Astrocyte (in vitro differentiated cells and primary cell): ENCODE results near the gene SPIN4. TPM values are rescaled to one million over a fixed set of nuclear protein-coding genes. Genes with fewer than 3 reads are reported as not detected.

Source experiments
- DNase-seq: peaks from one replicate; pipeline ENCODE4 v3.0.0-alpha.2; 2010; ENCODE audit warnings: low read depth
- FAIRE-seq: peaks from 2 replicates; lab custom pipeline; 2011; peaks lifted over from hg19 to GRCh38; lab: Jason Lieb, UNC
- H2AFZ ChIP-seq: 2 replicates; pipeline ENCODE4 v1.6.0; 2012; ENCODE audit warnings: low read depth, low read length, inconsistent platforms
- H3K27ac ChIP-seq: 2 replicates; pipeline ENCODE4 v1.5.1; 2011; ENCODE audit warnings: low read depth, low read length, inconsistent platforms
- H3K27me3 ChIP-seq: 2 replicates; pipeline ENCODE4 v1.6.0; 2011; ENCODE audit warnings: low read length, inconsistent platforms; ENCODE audit not compliant: insufficient read depth
- H3K36me3 ChIP-seq: 2 replicates; pipeline ENCODE4 v1.5.1; 2011; ENCODE audit warnings: low read length, inconsistent platforms; ENCODE audit not compliant: insufficient read depth
- H3K4me1 ChIP-seq: 2 replicates; pipeline ENCODE4 v1.5.1; 2011; ENCODE audit warnings: low read length, inconsistent platforms; ENCODE audit not compliant: insufficient read depth
- H3K4me2 ChIP-seq: 2 replicates; pipeline ENCODE4 v1.6.0; 2012; ENCODE audit warnings: low read length, inconsistent platforms
- H3K4me3 ChIP-seq: 2 replicates; pipeline ENCODE4 v1.5.1; 2011; ENCODE audit warnings: low read depth, mild to moderate bottlenecking, low read length, inconsistent platforms; ENCODE audit not compliant: insufficient read depth
- H3K79me2 ChIP-seq: 2 replicates; pipeline ENCODE4 v1.6.0; 2012; ENCODE audit warnings: mild to moderate bottlenecking, low read length, inconsistent platforms; ENCODE audit not compliant: insufficient read depth
- H3K9ac ChIP-seq: 2 replicates; pipeline ENCODE4 v1.6.0; 2012; ENCODE audit warnings: mild to moderate bottlenecking, low read length, inconsistent platforms
- H3K9me3 ChIP-seq: 2 replicates; pipeline ENCODE4 v1.5.1; 2012; ENCODE audit warnings: low read depth, mild to moderate bottlenecking, low read length, inconsistent platforms; ENCODE audit not compliant: insufficient read depth
- H4K20me1 ChIP-seq: 2 replicates; pipeline ENCODE4 v1.6.0; 2012; ENCODE audit warnings: low read length, inconsistent platforms; ENCODE audit not compliant: insufficient read depth
- H3K27ac Mint-ChIP-seq: one replicate; pipeline ENCODE4 v1.8.0; 2021; ENCODE audit warnings: mild to moderate bottlenecking, mixed read lengths; ENCODE audit not compliant: unreplicated experiment
- H3K27me3 Mint-ChIP-seq: one replicate; pipeline ENCODE4 v1.8.0; 2021; ENCODE audit warnings: low read depth, mixed read lengths; ENCODE audit not compliant: unreplicated experiment
- H3K36me3 Mint-ChIP-seq: one replicate; pipeline ENCODE4 v1.8.0; 2021; ENCODE audit warnings: low read depth, mixed read lengths; ENCODE audit not compliant: unreplicated experiment
- H3K4me1 Mint-ChIP-seq: one replicate; pipeline ENCODE4 v1.8.0; 2021; ENCODE audit warnings: low read depth, mixed read lengths; ENCODE audit not compliant: unreplicated experiment
- H3K4me3 Mint-ChIP-seq: one replicate; pipeline ENCODE4 v1.8.0; 2021; ENCODE audit warnings: mild to moderate bottlenecking, moderate library complexity, mixed read lengths; ENCODE audit not compliant: unreplicated experiment
- H3K9me3 Mint-ChIP-seq: one replicate; pipeline ENCODE4 v1.8.0; 2021; ENCODE audit warnings: mild to moderate bottlenecking, mixed read lengths; ENCODE audit not compliant: unreplicated experiment
- CTCF ChIP-seq: IDR thresholded peaks from 2 replicates; pipeline ENCODE4 v1.5.1; 2011; ENCODE audit warnings: low read depth, mild to moderate bottlenecking, inconsistent platforms, low read length, moderate library complexity; ENCODE audit not compliant: insufficient read depth
- EZH2 ChIP-seq: IDR thresholded peaks from 2 replicates; pipeline ENCODE4 v1.6.1; 2012; ENCODE audit warnings: mild to moderate bottlenecking, low read length, inconsistent platforms; ENCODE audit not compliant: insufficient read depth
- total RNA-seq: library from RNA; stranded (reverse); gene quantifications from 2 replicates; pipeline ENCODE4 v1.2.1, GENCODE V29; 2021

SPIN4 gene
- total RNA-seq, 1 donor from 2014 or later = 4.9 TPM

DNA sequence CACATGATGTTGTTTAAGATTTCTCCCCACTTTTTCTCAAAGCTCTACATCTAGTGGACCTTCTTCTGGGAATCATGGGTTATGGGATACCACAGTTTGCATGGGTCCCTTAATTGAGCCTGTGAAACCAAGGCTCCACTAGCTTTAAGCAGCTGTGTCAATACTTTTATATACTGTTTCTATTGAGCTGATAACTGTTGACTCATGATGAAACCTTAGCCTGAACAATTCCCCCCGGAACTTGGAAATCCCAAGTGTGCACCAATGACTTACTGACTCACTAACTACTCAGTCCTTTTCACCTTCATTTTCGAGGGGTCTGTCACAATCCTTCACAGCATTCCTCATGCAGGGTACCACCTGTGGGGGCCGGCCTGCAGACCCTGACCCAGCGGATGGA lies 12.7 kb upstream of the SPIN4 start:
- no peak overlapping the region for H3K4me3 Mint-ChIP-seq
- no peaks in the 10 kb centered on the region for H3K27me3 Mint-ChIP-seq
- Histone ChIP-seq H3K79me2 (no peaks in the 10 kb centered on the region), H3K4me3 (no peak overlapping the region), H4K20me1 (no peaks in the 10 kb centered on the region), H3K4me2 (no peak overlapping the region), H3K36me3 (no peaks in the 10 kb centered on the region), H3K4me1 (no peaks in the 10 kb centered on the region), H3K27me3 (no peaks in the 10 kb centered on the region), H3K27ac (no peak overlapping the region), H2AFZ (no peak overlapping the region), H3K9me3 (no peaks in the 10 kb centered on the region), H3K9ac (no peak overlapping the region)
- no peak overlapping the region for H3K27ac Mint-ChIP-seq
- no peak for FAIRE-seq
- no peaks in the 10 kb centered on the region for H3K4me1 Mint-ChIP-seq
- TF ChIP-seq CTCF (no peak), EZH2 (no peak)
- DNase-seq = no peak
- no peaks in the 10 kb centered on the region for H3K36me3 Mint-ChIP-seq
- H3K9me3 Mint-ChIP-seq = peaks cover 6% of the 10 kb centered on the region

DNA sequence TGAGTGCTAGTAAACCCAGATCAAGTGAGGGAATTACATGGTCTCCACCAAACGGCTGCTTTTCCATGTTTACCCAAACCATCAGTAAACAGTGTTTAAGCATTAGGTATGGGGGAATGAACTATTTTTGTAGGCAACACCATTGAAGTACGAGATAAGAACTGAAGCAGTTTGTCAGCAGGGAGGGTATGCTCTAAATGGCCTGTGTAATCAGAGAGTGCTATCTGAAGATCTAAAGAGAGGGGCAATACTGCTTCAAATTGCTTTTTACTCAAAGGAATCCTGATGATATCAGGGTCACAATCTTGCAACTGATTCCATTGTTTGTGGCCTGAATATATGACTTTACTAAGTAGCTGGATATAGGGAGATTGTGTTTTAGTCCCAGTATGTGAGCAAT lies 10.4 kb upstream of the SPIN4 start:
- FAIRE-seq = peak; percentile 41

More for the DNA sequence above, 10.4 kb upstream of the SPIN4 start:
- DNase-seq = no peak
- no peak overlapping the region for H3K4me2 ChIP-seq
- no peak overlapping the region for H3K9ac ChIP-seq
- H2AFZ ChIP-seq = no peak overlapping the region
- Mint-ChIP-seq H3K36me3 (no peaks in the 10 kb centered on the region), H3K9me3 (peaks cover 4% of the 10 kb centered on the region), H3K4me1 (no peaks in the 10 kb centered on the region), H3K27ac (no peak overlapping the region), H3K4me3 (no peak overlapping the region), H3K27me3 (peaks cover 2% of the 10 kb centered on the region)
- no peaks in the 10 kb centered on the region for H4K20me1 ChIP-seq
- H3K36me3 ChIP-seq = no peaks in the 10 kb centered on the region
- no peaks in the 10 kb centered on the region for H3K9me3 ChIP-seq
- no peaks in the 10 kb centered on the region for H3K79me2 ChIP-seq
- TF ChIP-seq CTCF (no peak), EZH2 (no peak)
- H3K4me3 ChIP-seq = no peak overlapping the region
- H3K27me3 ChIP-seq = no peaks in the 10 kb centered on the region
- no peaks in the 10 kb centered on the region for H3K4me1 ChIP-seq
- H3K27ac ChIP-seq = no peak overlapping the region
